ENCODE measurements around the gene LIAS.
"Not testable (repeated sequence)": the region's sequence is repeated elsewhere in the genome, so short reads cannot be mapped to it uniquely, and the experiment has no call there.

Gene LIAS

DNA sequence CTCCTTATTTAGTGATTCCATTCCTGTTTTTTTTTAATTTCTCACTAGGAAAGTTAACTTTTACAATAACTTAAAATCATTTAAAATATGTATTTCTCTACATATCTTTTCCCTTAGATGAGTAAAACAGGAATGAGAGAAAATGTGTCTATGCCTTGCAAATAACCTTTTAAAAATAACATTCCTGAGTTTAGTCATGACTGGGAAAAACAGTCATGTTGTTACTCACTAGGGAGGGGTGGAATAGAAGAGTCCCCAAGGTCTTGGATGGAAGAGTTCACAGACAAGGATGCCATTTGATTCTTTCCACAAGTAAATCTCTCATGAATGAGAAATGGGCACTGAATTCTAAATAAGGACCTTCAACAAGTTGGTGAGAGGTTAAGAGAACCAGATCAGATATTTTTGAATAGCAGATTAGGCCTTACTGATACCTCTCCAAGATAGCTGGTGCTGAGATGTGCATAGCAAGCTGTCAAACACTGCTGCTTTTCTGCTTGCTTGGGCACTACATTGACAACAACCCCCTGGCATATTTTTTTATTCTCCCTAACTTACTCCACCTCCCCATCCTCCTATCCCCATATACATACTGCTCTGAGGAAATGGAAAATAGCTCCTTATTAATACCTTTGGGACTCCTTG lies 43.3 kb downstream of the LIAS start:
- no peak overlapping the region for H3K27ac Mint-ChIP-seq
- H3K4me3 Mint-ChIP-seq = no peak overlapping the region
- no peaks in the 10 kb centered on the region for H3K27me3 Mint-ChIP-seq (ENCODE audit: low read depth)
- H3K4me1 Mint-ChIP-seq = no peaks in the 10 kb centered on the region
- TF ChIP-seq, protein P1, sequence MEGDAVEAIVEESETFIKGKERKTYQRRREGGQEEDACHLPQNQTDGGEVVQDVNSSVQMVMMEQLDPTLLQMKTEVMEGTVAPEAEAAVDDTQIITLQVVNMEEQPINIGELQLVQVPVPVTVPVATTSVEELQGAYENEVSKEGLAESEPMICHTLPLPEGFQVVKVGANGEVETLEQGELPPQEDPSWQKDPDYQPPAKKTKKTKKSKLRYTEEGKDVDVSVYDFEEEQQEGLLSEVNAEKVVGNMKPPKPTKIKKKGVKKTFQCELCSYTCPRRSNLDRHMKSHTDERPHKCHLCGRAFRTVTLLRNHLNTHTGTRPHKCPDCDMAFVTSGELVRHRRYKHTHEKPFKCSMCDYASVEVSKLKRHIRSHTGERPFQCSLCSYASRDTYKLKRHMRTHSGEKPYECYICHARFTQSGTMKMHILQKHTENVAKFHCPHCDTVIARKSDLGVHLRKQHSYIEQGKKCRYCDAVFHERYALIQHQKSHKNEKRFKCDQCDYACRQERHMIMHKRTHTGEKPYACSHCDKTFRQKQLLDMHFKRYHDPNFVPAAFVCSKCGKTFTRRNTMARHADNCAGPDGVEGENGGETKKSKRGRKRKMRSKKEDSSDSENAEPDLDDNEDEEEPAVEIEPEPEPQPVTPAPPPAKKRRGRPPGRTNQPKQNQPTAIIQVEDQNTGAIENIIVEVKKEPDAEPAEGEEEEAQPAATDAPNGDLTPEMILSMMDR (IDR thresholded peaks at IDR 0.05; ENCODE audit: unreplicated experiment in 3 of 3) = no peak
- H3K9me3 Mint-ChIP-seq = no peaks in the 10 kb centered on the region
- H3K36me3 Mint-ChIP-seq (ENCODE audit: low read depth) = peaks cover 75% of the 10 kb centered on the region

DNA sequence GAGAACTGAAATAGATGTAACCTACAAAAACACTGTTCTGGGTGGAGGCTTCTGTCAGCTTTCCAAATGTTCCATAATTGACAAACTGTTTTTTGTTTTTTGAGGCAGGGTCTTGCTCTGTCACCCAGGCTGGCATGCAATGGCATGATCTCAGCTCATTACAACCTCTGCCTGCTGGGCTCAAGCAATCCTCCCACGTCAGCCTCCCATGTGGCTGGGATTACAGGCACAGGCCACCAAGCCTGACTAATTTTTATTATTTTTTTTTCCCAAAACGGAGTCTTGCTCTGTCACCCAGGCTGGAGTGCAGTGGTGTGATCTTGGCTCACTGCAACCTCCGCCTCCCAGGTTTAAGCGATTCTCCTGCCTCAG lies 43.8 kb downstream of the LIAS start:
- H3K27me3 Mint-ChIP-seq (ENCODE audit: low read depth); H3K9me3 Mint-ChIP-seq; H3K4me3 Mint-ChIP-seq; H3K4me1 Mint-ChIP-seq; H3K27ac Mint-ChIP-seq: not testable (repeated sequence)
- peaks cover 78% of the 10 kb centered on the region for H3K36me3 Mint-ChIP-seq (ENCODE audit: low read depth)

DNA sequence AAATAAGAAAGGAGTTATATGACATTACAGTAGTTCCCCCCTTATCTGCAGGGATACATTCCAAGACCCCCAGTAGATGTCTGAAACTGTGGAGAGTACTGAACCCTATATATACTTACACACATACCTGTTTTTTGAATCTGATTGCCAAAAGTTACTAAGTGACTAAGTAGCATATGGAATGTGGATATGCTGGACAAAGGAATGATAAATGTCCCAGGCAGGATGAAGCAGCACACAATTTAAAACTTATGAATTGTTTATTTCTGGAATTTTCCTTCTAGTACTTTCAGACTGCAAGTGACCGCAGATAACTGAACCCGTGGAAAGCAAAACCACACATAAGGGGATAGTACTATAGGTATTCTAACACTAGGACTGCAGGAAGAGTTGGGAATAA lies 45.7 kb downstream of the LIAS start:
- Mint-ChIP-seq H3K9me3 (no peaks in the 10 kb centered on the region), H3K36me3 (ENCODE audit: low read depth) (peaks cover 80% of the 10 kb centered on the region), H3K27ac (no peak overlapping the region), H3K27me3 (ENCODE audit: low read depth) (no peaks in the 10 kb centered on the region), H3K4me3 (no peak overlapping the region), H3K4me1 (no peaks in the 10 kb centered on the region)
- TF ChIP-seq, protein P1 (IDR thresholded peaks at IDR 0.05; ENCODE audit: unreplicated experiment in 3 of 3) = no peak

- no peaks in the 10 kb centered on the region for H3K27me3 Mint-ChIP-seq (ENCODE audit: low read depth)
- H3K9me3 Mint-ChIP-seq = no peaks in the 10 kb centered on the region
- H3K4me3 Mint-ChIP-seq = no peak overlapping the region
- H3K4me1 Mint-ChIP-seq = no peaks in the 10 kb centered on the region
- no peak overlapping the region for H3K27ac Mint-ChIP-seq
- TF ChIP-seq, protein P1 (IDR thresholded peaks at IDR 0.05; ENCODE audit: unreplicated experiment in 3 of 3) = no peak
- H3K36me3 Mint-ChIP-seq (ENCODE audit: low read depth) = peaks cover 84% of the 10 kb centered on the region
These were observed 46.7 kb downstream of the LIAS start for GRCh38 chr4:39505581-39505980.

DNA sequence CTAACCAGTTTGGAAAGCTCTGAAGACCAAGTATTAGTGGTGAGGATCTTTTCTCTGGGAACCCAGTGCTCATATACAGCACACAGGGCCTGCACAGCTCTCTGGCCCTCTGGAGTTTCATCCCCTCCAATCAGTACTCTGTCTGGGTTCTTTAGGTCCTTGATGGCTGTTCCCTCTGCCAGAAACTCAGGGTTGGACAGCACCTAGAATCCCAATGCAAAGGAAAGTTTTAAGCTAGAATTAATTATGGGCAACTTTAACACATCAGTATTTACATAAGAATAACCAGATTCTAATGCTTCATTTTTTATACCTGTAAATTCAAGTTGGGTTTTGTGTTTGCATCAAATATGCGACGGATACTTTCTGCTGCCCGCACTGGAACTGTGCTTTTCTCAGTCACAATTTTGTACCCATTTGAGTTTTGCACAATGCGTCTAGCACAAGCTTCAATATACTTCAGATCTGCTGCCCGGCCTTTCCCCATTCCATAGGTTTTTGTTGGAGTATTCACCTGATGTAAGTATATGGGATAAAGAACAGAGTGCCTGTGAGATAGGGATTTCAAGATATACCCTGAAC lies 51.6 kb downstream of the LIAS start:
- Mint-ChIP-seq H3K27ac (no peak overlapping the region), H3K4me1 (no peaks in the 10 kb centered on the region), H3K36me3 (ENCODE audit: low read depth) (peaks cover 72% of the 10 kb centered on the region), H3K9me3 (no peaks in the 10 kb centered on the region), H3K4me3 (no peak overlapping the region), H3K27me3 (ENCODE audit: low read depth) (no peaks in the 10 kb centered on the region)
- TF ChIP-seq, protein P1 (IDR thresholded peaks at IDR 0.05; ENCODE audit: unreplicated experiment in 3 of 3) = no peak

- H3K4me3 Mint-ChIP-seq; H3K27me3 Mint-ChIP-seq (ENCODE audit: low read depth); H3K4me1 Mint-ChIP-seq; H3K27ac Mint-ChIP-seq; H3K9me3 Mint-ChIP-seq: not testable (repeated sequence)
- H3K36me3 Mint-ChIP-seq (ENCODE audit: low read depth) = peaks cover 55% of the 10 kb centered on the region
These were observed 55.4 kb downstream of the LIAS start for GRCh38 chr4:39514266-39514665.

GRCh38 chr4:39514888-39515401 lies 56.1 kb downstream of the LIAS start:
- Mint-ChIP-seq H3K9me3 (no peaks in the 10 kb centered on the region), H3K4me3 (no peak overlapping the region), H3K4me1 (no peaks in the 10 kb centered on the region), H3K27me3 (ENCODE audit: low read depth) (no peaks in the 10 kb centered on the region), H3K36me3 (ENCODE audit: low read depth) (peaks cover 49% of the 10 kb centered on the region), H3K27ac (peak overlapping the region in 2 of 3 experiments; percentile 31 to 82)
- TF ChIP-seq, protein P1 (IDR thresholded peaks at IDR 0.05; ENCODE audit: unreplicated experiment in 3 of 3) = no peak

DNA sequence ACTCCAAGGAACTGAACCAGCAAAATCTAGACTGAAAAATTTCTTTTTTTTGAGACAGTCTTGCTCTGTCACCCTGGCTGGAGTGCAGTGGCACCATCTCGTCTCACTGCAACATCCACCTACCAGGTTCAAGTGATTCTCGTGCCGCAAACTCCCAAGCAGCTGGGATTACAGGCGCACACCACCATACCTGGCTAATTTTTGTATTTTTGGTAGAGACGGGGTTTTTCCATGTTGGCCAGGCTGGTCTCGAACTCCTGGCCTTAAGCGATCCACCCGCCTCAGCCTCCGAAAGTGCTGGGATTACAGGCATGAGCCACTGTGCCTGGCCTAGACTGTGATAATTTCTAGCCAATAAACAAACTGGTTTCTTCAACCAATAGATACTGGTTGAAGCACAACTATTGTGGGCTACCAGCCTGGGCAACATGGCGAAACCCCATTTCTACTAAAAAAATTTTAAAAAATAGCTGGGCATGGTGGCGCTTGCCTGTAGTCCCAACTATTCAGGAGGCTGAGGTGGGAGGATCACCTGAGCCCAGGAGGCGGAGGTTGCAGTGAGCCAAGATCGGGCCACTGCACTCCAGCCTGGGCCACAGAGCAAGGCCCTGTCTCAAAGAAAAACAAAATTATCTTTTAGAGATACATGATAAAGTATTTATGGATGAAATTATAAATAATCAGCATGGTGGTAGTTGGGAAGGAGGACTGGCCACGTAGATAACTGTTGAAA lies 57.0 kb downstream of the LIAS start:
- not testable (repeated sequence) for H3K4me1 Mint-ChIP-seq; H3K4me3 Mint-ChIP-seq; H3K27me3 Mint-ChIP-seq (ENCODE audit: low read depth); H3K9me3 Mint-ChIP-seq; H3K27ac Mint-ChIP-seq
- peaks cover 40% of the 10 kb centered on the region for H3K36me3 Mint-ChIP-seq (ENCODE audit: low read depth)

Measured in nephron (organoid).